Subcutaneous adipose tissue (tissue), 4 donors: ENCODE results near the gene MBD1. TPM values are rescaled to one million over a fixed set of nuclear protein-coding genes. Genes with fewer than 3 reads are reported as not detected.

Experiments used
- total RNA-seq, 4 donors: library from RNA; depleted of rRNA; stranded (reverse); fragments of >200 nt; gene quantifications; one replicate each; pipeline ENCODE4 v1.1.0, GENCODE V29; 2016
- TF ChIP-seq, protein P1 (sequence below): fragments of 450-650 bp; IDR thresholded peaks from one replicate; pipeline ENCODE4 v1.5.1; 2016; ENCODE audit warnings: low read depth, mild to moderate bottlenecking, control low read depth, antibody characterized with exemption, moderate library complexity

Gene MBD1, protein sequence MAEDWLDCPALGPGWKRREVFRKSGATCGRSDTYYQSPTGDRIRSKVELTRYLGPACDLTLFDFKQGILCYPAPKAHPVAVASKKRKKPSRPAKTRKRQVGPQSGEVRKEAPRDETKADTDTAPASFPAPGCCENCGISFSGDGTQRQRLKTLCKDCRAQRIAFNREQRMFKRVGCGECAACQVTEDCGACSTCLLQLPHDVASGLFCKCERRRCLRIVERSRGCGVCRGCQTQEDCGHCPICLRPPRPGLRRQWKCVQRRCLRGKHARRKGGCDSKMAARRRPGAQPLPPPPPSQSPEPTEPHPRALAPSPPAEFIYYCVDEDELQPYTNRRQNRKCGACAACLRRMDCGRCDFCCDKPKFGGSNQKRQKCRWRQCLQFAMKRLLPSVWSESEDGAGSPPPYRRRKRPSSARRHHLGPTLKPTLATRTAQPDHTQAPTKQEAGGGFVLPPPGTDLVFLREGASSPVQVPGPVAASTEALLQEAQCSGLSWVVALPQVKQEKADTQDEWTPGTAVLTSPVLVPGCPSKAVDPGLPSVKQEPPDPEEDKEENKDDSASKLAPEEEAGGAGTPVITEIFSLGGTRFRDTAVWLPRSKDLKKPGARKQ
- total RNA-seq, result 10 to 100 TPM; 42.6 to 71.0 (median 49.7) TPM

DNA sequence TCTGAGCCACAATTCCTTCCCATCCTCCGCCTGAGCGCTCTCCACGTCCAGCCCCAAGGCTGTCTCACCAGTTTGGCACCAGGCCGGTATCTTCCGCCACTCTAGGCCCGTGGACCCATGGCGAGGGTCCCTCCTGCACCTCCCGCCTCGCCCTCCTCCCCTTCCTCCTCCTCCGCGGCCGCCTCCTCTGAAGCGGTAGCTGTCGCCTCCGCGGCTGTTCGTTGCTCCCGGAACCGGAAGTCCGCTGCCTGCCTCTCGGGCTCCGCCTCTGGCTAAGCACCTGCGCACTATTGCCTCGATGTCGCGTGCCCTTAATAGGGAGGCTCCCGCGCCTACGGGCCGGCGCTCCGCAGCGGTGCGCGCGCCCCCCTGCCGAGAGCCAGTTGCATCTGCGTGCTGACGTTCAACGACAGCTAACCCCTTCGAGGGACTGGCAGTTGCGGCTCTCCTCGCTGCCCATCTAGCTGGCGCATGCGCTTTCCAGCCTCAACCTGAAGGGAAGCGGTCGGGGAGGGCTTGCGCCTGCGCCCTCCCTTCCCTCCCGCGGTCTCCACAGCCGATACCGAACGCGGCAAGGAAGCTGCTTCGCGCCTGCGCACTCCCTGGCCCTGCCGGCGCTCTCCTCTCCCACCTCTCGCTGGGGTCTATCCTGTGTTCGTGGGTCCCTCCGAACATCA lies at the start of gene MBD1:
Gene MBD1 (minus strand): TSS at position 229 of the 677 bp plus-strand sequence. CDS start 1,531 bp downstream, outside the sequence.
- TF ChIP-seq, protein P1, sequence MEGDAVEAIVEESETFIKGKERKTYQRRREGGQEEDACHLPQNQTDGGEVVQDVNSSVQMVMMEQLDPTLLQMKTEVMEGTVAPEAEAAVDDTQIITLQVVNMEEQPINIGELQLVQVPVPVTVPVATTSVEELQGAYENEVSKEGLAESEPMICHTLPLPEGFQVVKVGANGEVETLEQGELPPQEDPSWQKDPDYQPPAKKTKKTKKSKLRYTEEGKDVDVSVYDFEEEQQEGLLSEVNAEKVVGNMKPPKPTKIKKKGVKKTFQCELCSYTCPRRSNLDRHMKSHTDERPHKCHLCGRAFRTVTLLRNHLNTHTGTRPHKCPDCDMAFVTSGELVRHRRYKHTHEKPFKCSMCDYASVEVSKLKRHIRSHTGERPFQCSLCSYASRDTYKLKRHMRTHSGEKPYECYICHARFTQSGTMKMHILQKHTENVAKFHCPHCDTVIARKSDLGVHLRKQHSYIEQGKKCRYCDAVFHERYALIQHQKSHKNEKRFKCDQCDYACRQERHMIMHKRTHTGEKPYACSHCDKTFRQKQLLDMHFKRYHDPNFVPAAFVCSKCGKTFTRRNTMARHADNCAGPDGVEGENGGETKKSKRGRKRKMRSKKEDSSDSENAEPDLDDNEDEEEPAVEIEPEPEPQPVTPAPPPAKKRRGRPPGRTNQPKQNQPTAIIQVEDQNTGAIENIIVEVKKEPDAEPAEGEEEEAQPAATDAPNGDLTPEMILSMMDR, result no peak

DNA sequence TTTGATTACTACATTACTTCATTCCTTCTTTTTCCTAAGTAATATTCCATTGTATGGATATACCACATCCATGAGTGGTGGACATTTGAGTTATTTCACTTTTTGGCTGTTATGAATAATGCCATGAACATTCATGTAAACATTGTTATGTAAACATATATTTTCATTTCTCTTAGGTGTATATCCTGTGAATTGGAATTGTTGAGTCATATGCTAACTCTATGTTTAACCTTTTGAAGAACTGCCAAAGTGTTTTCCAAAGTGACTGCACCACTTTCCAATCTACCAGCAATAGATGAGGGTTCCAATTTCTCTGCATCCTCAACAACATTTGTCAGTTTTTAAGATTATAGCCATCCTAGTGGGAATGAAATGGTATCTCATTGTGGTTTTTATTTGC lies 48.9 kb upstream of the MBD1 start:
- TF ChIP-seq, protein P1, result no peak

DNA sequence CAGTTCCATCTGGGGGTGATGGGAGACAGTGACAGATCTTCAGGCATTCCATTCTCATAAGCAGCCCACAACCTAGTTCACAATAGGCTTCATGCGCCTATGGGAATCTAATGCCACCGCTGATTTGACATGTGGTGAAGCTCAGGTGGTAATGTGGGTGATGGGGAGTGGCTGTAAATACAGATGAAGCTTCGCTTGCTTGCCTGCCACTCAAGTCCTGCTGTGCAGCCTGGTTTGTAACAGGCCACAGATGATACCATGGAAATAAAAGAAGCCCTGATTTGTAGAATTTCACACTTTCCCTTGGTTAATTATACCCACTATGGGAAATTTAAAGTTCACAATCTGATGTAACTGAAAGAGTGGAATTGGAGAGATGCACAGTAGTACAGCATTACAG lies 46.7 kb upstream of the MBD1 start:
- TF ChIP-seq, protein P1, result no peak

DNA sequence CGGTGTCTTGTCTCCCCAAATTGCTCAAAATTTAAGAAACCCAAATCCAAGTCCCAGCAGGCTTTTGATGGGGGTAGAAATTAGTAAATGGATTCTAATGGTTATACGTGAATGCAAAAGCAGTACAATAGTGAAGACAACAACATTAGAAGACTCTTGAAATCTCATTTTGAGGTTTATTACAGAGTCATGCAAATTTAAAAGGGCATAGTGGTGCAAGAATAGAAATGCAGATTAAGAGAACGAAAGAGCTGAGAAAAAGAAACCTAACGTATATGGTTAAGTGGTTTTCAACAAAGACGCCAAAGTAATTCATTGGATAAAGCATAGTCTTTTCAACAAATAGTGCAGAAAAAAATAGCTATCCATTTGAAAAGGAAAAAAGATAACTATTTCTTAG lies 39.4 kb upstream of the MBD1 start:
- TF ChIP-seq, protein P1, result no peak

DNA sequence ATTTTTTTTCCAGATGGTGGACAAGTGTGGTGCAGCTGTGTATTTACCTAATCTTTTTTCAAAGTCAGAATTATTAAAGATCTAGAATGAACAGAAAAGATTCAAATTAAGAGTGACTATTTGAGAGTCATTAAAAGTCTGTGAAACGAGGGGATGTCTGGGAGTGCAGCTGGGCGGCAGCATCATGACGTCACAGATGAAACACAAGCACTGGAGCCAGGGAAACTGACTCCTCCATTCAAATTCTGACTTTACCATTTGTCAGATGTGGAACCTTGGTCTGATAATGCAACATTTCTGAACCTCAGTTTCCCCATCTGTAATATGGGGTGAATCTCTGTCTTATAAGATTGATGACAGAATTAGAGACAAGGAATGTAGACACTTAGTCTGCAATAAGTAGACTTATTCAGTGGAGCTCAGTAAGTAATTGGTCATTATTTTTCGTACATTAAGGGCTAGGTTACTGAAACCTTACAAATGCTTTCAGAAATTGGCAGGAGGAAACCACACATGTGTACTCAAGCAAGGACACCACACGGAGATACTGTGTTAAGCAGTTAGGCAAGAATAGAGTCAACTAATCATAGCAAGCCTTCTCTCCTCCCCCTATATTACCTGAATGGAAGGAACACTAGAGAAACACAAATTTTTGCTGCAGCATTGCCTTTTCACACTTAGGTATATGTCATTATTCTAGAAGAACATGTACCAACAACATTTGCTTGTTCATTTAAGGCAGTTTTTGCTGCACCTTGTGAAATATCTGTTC lies 34.0 kb upstream of the MBD1 start:
- TF ChIP-seq, protein P1, result no peak

DNA sequence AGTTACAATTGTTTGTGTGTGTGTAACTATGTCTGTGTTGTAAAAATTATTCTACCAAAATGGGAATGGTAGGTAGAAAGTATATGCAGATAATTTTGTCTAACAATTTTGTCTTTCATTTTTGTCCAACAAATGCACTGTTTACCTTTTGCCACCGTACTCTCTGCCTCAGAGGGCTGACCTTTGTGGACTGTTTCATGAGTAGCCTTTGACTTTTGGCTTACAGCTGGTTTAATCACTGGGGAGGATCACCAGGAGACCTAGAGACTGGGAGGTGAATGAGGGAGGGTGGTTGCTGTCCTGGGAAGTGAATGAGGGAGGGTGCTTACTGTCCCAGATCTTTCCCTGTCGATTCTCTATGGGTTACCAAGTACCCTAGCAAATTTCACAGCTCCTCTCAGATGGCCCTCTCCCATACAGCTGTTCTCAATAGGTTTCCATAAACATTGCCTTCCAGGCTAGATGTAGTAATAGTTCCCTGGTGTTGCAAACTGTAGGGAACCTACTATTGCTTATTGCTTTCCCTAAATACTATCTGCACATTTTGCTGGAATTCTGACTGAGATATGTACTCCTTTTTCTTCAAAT lies 32.6 kb upstream of the MBD1 start:
- TF ChIP-seq, protein P1, result no peak
